GM19025 (cell line): ENCODE measurements around the gene MICOS13.
A peak's percentile ranks its signal among the peaks of the same experiment; 100 is the strongest.

Source experiments
- ATAC-seq: cut with Tn5 transposase; IDR thresholded peaks from one replicate; pipeline ENCODE4 v1.9.1; 2021; ENCODE audit warnings: mild to moderate bottlenecking, low read depth, moderate library complexity; ENCODE audit not compliant: unreplicated experiment

MICOS13 gene, protein sequence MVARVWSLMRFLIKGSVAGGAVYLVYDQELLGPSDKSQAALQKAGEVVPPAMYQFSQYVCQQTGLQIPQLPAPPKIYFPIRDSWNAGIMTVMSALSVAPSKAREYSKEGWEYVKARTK

GRCh38 chr19:5680437-5681368, at the start of gene MICOS13, which contains the start of gene HSD11B1L:
MICOS13 (minus strand) TSS chr19:5680516; CDS start chr19:5680486, 30 bp downstream.
HSD11B1L (plus strand) TSS chr19:5681027; CDS start chr19:5684833, 3,806 bp downstream.
- ATAC-seq, result peak; percentile 89

GRCh38 chr19:5727453-5728050, 47.2 kb upstream of the MICOS13 start:
- ATAC-seq, result no peak

DNA sequence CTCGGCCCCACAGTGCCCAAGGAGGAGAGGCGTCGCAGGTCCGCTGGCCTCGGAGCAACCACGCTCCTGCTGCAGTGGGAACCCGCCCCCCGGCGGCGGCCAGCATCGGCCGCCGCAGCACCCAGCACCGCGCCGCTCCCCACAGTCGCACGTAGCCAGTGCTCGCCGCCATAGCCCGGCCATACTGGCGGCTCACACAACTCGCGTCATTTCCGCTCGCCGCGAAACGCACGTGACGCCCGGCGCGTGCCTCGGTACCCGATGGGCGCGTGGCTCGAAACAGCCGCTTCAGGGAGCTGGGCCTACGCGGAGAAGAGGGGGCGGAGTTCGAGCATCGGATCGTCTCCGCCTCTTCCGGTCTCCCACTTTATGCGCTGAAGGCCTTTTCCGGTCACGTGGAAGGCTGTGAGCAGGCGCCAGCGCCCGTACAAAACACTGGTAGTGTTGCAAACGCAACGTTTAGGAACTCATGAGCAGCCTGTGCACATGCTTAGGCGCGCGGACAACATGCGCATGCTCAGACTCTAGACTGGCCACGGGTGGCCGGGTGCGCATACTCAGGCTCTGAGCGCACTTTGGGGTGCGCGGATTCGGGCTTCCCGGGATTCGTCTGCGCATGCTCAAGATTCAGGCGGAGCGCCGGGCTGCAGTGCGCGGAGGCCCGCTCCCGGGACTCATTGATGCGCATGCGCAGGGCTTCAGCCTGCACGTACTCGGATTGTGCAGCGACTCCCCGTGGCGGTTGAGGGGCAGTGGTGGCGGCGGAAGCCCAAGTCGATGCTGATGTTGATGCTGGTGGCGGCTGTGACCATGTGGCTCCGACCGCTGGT, 39.9 kb upstream of the MICOS13 start, which contains the start of the genes CATSPERD and LONP1:
TSS of gene CATSPERD (plus strand) at position 677 of the 830 bp plus-strand sequence. CDS start at position 778, 101 bp downstream.
TSS of gene LONP1 (minus strand) at position 186 of the 830 bp plus-strand sequence. CDS start at position 172, 14 bp downstream.
- ATAC-seq, result peak; percentile 87

DNA sequence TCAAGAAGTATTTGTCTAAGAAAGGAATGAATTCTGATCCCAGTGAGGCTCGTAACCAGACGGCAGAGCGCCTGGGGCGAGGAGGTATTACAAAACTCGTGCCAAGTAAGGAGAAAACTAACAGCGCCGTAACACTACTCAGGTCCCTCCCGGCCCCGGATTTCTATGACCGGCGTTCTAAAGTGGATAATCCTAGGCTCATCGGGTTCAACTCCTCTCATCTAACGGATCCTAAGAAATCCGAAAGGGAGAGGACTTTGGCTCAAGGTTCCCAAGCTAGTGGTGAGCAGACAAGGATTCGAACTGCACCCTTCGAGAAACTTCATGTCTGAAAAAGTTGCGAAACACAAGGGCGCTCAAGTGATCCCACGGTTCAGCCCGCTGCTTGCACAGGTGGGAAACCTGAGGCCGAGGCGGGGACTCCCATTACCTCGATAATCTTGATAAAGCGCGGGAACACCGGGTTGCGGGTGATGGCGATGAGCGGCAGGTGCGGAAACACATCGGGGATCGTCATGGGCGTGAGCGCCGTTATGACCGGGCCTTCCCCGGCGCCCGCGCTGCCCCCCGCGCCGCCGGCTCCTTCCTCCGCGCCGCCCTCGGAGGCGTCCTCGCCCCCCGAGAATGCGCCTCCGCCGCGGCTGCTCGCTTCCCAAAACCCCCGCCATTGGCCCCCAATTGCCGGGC, 39.1 kb upstream of the MICOS13 start:
- no peak for ATAC-seq

DNA sequence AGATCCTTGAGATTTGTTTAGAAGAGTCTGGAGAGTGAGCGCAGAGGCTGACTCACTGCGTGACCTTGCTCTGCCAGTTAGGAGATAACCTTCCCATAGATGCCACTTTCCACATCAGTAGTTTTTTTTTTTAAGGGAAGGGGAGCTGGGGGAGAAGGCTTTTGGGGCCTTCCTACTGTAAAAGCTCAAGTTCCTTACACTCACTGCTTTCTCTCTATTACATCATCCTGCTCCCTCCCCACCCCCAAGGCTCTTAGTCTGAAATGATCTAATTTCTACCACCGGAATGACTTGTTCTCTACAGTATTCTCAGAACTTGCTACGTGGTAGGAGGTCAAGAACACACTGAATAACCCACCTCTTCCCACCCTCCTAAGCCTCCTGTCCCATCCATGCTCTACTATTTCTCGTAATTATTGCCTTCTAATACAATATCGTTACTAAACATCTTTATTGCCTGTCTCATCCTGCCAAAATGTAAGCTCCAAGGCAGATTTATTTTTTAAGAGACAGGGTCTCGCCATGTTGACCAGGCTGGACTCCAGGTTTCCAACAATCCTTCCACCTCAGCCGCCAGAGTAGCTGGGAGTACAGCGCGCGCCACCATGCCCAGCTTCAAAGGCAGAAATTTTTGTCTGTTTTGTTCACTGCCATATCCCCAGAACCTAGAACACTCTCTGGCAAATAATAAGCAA, 38.4 kb upstream of the MICOS13 start:
- ATAC-seq, result no peak

- no peak for ATAC-seq
Observed at GRCh38 chr19:5718037-5718578, 37.8 kb upstream of the MICOS13 start.

- no peak for ATAC-seq
Observed at GRCh38 chr19:5717215-5717935, 37.1 kb upstream of the MICOS13 start.

GRCh38 chr19:5714816-5715215, 34.5 kb upstream of the MICOS13 start:
- no peak for ATAC-seq

- ATAC-seq, result no peak
Observed at GRCh38 chr19:5713228-5713627, 32.9 kb upstream of the MICOS13 start.

DNA sequence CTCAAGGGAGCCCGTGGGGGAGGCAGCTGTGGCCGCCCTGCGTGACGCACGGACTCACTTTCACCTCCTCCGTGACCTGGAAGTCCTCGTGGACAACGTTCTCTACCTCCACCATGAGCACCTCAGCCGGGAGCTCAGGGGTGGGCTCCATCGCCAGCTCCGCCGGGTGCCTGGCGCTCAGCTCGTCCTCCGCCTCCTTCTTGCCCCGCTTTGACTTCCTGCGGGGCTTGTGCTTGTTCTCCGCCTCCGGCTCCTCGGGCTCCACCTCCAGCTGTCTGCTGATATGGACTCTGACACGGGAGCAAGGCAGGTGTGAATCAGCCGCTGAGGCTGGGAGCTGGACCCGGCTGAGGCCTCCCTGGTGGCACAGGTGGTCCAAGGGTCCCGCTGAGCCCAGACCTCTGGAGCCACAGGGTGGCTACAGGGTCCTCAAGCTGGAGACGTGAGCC, 31.4 kb upstream of the MICOS13 start:
- no peak for ATAC-seq

- ATAC-seq, result no peak
Observed at GRCh38 chr19:5711025-5711424, 30.7 kb upstream of the MICOS13 start.

DNA sequence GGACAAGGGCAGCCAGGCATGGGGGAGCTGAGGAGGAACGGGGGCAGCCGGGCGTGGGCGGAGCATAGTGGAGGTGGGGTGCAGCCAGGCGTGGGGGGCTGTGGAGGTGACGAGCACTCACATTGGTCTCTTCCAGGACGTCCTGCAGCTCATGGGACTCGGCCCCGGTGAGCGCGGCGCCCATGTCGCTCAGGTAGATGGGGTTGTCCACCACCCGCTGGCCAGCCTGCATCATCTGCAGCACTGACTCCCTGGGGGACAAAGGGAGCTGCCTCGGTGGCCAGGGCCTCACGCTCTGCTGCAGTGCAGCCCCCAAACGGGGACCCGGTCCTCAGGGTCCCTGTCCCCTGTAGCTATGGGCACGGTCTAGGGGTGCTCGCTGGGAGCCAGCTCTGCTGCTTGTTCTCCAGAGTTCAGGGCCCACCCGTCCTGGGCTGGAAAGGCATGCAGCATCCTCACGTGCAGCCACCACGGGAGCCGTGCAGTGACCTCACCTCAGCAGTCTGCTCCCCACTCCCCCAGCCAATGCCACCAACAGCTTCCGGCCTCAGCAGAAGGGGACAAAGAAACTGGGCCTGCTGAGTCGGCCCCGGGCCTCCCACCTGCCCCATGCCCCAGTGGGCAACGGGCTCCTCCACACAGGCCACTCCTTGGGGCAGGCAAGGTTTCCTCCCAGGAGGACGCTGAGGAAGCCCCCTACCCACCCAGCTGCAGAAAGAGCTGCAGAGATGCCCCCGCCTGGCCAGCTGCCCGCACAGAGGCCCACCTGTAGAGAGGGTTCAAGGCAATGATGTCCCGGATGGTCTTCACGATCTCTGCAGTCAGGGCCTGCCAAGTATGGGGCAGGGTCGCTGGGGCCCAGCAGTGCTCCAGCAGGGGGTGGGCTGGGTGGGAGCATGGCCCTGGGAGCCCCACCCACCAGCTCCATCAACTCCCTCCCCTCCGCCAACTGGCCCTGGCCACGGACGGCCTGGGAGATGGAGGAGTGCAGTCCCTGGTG, 27.6 kb upstream of the MICOS13 start:
- ATAC-seq, result no peak

DNA sequence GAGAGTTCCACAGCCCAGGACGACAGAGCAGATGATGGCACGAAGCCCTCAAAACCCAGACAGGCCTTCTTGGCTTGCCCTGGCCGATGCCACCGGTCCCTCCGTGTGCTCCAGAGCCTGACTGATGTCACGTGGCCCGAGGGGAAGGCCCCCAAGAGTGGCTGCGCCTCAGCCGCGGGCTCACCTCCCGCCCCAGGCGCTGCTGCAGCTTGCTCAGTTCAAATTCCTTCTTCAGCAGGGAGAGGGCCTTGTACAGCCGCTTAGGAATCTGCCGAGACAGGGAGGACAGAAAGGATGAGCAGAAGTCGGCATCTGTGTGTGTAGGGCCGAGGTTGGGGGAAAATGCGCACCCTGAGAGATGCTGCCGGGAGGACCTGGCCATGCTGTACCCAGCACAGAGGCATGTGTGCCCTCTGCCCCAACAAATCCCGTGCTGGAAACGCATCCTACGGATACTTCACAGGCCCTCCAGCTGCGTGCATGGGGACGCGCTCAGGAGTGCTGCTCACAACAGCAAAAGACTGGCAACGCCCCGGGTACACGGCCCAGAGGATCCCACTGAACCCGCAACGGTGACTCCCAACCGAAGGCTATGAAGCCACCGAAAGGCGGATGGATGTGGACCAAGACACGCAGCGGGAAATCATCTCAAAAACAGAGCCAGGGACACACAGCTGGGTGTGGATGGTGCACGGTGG, 26.7 kb upstream of the MICOS13 start:
- ATAC-seq, result no peak

- ATAC-seq, result no peak
Observed at GRCh38 chr19:5705552-5705951, 25.2 kb upstream of the MICOS13 start.

DNA sequence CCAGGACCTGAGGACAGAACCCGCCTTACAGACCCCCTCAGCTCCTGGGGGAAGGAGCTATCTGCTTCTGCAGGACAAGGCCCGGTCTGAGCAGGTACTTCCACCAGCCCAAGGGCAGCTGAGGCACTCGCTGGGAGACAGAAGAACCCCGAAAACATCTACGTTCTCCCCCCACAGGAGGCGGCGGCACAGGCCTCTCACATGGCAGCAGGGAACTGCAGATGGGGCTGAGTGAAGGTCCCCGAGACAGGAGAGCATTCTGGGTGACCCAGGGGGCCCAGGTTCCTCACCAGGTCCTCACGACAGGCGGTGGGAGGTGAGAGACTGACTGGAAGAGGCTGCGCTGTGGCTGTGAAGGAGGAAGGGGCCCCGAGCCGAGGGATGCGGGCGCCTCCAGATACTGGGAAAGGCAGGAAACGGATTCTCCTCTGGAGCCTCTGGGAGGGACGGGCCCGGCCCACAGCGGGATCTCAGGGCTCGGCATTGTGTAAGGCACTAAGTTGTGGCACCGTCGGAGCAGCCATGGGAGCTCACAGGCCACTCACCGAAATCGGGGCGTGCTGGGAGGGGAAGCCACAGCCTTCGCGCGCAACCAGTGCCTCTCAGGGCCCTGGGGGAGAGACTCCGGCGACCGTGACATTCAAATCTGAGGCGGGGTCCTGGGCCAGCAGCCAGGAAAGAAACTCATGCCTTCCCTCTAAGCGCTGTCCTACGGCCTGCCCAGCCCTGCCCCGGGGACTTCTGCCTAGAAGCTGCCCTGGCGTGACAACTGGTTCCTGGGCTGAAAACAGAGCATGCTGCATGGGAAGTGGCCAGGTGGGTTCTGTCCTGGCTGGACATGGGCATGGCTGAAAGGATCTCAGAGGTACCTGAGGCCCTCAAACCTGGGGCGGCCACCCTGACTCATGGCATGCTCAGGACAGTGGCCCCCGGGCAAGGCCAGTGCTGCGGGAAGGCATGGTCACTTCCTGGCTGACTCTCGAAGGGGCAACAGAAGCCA, 23.8 kb upstream of the MICOS13 start:
- no peak for ATAC-seq
